Stimulated activated CD4-positive, alpha-beta T cell treated with anti-CD3 and anti-CD28 coated beads, Interleukin-2, amount 100 ng/mL, for 48 hours (primary cell): ENCODE measurements around the gene TAPT1.

Source experiments
- DNase-seq, 2 donors: peaks; one replicate each; pipeline ENCODE4 v3.0.0-alpha.2; 2020

TAPT1 gene

DNA sequence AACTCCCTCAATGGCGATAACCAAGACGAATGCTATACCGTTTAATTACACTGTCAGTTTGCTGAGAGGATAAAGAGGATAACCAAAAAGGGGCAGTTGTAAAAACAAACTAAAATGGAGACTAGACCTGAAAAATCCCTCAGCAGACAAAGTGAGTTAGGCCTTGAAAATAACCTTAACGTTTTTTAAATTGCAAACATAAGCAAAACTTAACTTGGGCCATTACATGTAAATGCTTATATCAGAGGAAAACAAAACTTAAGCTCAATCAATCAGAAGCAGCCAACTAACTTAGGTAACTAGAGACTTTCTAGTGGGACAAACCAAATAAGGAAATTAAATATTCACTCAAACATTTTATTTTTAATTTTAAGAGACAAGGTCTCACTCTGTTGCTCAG, 17.0 kb upstream of the TAPT1 start:
- no peak for DNase-seq

DNA sequence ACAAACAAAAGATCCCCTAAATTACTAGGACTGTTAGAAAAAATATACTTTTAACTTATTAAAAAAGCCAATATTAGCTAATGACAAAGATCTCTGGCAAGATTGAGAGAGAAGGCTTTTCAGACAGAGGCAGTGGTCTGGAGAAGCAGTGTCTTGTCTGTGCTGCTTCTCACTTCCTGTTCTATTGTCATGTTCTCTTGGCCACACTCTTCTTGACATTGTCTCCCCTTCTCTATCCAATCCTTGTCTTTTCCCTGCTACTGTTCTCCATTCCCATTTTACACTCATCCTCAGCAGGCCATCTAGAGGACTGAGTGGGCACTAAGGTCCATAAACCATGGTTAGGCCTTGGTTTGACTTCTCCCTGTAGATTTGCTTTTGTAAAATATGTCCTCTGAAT, 14.0 kb upstream of the TAPT1 start:
- no peak for DNase-seq

DNA sequence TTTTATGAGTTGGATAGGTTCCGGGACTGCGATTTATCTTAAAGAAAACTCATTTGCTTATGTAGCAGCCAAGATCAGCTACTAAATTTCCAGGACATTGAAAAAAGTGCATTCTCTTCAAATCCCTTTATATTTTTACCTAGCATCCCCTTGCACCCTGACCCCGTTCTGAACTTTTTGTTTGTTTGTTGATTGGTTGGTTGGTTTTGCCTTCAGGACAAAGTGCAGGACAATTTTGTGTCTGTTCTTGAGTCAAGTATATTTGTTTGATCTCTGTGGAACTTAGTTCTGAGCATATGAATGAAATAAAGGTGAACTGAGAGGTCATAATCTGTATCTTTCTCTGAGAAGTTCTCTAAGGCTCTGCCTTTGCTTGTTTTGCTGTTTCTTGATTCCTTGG, 12.8 kb upstream of the TAPT1 start:
- no peak for DNase-seq

DNA sequence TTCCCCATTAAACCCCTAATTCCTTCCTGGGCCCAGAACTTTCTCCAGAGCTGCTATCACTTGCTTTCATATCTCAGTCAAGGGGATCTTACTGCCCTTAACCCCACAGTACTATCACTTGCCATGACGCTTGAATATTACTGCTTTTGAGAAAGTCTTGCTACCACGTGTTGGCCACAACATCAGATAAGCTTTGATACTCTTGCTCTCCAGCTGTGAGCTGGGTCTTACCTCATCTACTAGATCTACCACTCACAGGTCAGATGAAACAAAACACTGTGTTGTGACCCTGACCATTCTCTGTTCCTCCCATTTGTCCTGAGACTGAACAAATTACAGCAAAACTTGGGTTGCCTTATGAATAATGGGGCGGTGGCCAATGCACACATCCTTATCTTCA, 12.1 kb upstream of the TAPT1 start:
- DNase-seq = no peak

DNA sequence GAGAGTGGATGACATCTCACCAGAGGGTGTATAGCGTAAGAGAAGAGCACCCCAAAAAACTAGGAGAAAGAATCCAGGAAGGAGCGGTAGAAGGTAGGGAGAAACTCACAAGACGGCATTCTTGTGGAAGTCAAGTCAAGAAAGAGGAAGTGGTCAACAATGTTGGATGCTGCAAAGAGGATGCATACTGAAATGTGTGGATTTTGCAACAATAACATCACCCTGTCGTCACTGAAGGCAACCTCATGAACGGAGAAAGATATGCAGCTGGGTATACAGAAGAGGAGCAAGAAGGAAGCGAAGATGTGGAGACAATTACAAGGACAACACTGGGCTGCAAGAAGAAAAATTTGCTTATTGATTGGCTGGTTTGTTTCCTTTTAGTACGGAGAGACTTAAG, 11.4 kb upstream of the TAPT1 start:
- no peak for DNase-seq

DNA sequence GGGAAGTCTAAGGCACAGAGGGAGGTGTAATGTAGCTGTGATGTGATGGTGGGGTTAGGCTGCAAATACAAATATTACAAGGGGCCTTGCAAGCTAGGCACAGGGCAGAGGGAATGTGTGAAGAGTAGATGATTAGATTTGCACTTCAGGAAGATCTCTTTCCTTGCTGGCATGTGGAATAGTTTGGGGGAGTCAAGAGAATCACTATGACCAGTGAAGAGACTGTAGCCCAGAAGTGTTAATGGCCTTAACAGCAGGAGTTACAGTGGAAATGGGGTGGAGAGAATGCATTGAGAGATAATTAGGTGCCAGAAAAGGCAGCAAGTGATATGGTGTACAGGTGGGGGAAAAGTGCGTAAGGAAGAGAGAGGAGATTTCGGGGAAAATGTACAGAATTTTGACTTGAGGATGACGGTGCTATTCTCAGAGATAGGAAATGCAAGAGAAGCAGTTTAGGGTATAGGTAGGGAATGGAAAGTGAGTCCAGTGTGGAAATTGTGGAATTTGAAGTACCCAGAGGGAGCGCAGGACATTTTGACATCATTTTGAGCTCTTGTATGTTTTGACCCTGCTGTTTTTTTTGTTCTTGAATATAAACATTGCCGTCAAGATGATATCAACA, 10.2 kb upstream of the TAPT1 start:
- DNase-seq = no peak

DNA sequence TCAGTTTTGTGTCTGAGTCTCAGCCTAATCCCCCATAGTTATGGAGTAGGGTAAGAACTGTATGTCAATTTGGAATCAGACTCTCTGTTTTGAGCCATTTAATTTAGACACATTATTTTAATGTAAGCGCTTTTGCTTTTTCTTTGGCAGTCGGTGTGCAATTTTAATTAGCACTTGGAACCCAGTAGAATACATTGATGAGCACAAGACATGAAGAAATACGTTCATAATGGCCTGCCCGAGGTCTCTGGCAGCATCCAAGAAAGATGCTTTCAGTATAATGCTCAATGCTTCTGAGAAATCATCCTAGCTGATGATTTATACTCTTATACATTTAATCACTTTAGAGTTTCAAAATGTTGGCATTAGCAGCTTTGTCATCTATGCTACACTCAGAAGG, 8.9 kb upstream of the TAPT1 start:
- no peak for DNase-seq

DNA sequence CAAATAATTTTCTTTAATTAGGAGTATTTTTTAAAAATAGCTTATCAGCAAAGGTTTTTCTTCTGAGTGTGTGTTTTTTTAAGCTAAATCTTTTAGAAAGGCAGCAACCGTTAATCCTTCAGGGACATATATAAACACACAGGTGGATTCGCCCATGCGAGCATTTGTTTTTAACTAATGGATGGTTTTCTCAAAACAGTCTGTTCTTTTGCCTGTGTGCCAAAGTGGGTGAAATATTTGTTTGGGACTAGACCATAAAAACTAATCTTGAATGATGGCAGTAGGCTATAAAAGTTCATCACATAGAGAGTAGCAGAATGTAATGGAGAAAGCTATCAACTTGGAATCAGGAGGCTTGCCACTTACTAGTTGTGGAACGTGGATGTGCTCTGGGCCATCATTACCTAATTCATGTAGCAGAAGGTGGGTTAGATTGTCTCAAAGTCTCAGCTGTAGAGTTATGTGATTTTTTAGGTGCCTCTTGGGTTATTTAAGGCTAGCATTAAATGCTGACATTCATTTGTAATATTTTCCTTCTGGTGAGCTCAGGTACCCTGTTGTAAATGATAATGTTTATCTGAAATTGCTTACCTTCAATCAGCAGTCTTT, 7.4 kb upstream of the TAPT1 start:
- no peak for DNase-seq

DNA sequence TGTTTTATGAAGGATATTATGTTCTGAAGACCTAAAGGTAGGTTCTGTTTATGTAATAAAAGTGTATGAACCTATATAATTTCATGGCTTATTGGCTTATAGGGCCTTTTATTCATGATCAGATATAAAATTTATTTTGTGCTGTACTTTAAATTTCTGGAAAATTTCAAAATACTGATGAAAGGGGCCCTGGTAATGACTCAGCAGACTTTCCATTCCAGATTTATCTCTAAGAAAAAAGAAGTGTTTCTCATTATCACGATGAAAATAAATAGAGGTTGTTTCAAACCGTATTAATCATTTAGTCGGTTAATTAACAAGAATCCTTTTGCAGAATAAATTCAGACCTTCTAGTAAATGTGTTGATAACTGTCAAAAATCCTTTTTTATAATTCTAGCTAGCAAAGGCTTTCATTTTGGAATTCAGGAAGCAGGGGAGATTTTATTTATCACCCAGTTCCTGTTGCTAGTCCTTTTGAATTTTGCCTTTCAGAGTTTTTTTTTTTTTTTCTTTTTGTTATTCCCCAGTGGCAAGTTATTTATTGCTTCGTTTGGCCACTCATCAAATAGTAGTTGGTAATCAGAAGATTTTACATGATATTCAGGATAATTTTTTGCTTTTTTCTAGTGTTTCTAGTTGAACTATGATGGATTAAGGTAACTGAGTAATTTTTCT, 5.4 kb upstream of the TAPT1 start:
- no peak for DNase-seq

DNA sequence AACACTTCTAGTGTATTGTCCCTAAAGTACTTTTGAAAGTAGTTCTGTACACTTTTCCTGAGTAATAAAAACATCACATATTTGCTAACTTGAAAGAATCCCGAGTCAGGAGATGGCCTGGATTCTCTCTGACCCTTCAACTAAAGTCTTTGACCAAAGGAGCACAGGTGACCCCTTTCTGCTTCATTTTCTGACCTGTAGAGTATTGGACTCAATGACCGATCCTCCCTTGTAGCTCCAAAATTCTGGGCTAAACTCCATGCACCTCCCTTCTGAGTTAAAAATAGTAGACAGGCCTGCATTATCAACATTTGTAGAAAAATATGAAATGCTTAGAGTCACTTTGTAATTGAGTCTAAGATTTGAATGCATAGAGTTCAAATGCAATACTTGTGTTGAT, 4.0 kb upstream of the TAPT1 start:
- no peak for DNase-seq

DNA sequence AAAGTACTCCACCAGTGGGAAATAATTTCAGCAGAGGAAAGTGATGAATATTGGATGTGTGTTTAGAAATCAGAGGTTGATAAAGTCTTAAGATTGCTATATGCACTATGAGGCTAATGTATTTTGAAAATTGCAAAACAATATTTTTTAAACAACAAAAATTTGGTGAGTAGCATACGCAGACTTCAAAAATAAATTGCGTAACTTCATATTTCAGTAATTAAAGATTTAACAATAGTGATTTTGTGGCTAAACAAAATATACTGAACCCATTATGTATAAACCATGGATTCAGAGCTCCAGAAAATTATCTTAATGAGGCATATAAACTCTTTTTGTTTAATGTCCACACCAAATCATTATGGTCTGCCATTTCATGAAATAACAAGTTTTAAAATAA, 3.3 kb upstream of the TAPT1 start:
- DNase-seq = no peak

DNA sequence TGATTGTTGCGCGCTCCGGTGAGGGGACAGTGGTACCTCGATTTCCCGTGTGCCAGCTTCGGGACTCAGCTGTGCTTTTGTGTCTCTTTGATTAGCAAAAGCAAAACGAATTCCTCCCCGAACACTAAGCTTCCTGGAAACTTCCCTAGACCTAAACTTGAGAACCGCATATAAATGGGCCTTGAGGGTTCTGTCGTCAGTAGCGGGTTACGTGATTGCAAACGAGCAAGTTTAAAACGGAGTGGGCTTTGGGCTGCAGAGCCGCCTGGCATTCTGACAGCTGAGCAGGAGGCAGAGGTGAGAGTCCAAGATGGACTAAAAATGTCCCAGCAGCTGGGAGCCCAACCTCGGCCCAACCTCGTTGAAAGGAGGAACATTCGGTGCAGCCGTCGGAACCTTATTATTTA, 1.2 kb upstream of the TAPT1 start:
- DNase-seq = peak in 1 of 2 donors; percentile 7

DNA sequence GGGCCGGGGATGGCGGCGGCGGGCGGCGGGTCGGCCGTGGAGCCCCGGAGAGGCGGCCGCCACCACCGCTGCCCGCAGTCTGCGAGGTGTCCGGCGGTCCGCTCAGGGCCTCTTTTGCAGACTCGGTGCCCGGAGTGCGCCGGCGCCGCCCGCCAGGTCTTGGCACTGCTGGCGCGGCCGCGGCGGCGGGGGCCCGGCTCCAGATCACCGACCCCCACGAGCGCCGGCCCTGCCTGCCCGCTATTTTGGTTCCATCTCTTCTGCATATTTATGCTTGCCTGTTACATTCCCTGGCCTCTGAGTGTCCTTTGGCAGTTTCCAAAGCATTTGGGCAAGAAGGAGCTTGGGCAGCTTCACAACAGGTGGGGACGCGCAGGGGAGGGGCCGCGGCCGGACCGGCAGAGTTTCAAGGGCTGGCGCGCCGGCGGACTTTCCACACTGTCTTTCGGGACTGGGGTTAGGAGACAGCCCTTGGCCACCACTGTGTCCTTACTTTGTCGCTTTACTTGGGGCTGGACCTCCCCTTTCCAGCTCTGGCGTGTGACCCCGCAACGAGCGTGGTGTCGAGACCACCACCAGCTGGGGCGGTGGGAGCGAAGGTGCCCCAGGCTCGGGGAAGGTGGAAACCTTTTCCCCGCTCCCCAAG, 668 bp upstream of the TAPT1 start:
- peak; percentile 15 to 30 for DNase-seq

DNA sequence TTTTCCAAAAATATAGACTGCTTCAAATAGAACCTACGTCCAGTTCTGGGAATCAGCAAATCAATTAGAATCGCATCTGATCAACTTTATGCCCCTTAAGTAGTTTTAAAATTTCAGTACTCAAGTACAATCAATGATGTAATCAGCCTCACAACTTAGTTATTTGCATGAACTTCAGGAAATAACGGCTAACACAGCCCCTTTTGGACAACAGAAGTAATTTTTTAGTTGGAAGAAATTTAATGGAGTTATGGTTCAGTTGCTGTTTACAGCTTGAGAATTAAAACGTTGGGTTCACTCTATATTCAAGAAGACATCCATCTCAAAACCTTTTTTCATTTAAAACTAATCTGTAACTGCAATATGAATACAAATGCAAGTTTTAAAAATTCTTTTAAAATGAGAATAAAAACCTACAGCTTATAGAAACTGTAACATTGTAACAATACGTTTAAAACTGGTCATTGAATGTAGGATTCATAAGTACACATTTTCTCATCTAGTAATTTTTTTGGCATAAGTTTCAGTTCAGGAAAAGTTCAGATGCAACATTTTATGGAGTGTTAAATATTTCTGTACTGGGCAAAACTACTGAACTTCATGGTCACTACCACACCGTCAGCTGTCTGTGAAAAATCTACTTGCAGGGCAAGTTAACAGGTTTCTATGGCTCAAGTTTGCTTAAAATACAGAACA, 956 bp downstream of the TAPT1 start:
- DNase-seq = no peak

DNA sequence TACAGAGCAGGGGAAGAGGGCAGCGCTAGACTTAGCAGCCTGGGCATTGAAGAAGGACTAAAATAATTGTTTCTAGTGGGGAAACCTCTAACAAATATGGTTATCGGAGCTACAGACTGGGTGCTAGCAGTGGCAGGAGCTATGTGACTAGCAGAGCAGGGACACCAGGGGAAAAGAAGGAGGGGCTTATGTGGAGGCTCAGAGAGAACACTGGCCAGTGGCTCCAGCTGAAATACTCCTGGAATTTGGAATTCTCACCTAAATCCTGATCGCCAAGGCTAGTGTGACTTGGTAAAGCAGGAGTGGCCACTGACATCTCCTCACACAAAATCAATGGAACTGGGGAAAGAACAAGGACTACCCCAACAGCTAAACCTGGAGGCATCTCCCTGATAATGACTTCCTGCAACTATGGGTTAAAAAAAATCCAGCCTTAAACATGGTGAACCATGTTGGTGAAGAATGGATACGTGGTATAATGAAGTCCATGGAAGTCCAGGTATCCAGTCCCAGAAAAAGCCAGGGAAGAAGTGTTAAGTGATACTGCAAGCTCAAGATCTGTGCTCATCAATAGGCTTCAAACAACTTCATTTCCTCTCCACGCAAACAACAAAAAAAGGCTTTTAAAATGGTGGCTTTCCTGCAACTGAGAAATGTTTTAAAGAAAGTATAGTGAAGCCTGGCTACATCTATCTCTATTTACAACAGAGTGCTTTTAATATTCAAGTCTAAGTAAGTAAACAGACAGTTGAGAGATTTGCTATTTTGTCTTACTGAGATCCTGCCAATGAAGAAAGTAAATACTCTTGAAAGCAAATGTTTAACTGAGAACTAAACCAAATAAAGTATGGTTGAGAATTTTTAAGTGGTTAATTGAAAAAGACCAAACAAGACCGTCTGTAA, 1.8 kb downstream of the TAPT1 start:
- no peak for DNase-seq

DNA sequence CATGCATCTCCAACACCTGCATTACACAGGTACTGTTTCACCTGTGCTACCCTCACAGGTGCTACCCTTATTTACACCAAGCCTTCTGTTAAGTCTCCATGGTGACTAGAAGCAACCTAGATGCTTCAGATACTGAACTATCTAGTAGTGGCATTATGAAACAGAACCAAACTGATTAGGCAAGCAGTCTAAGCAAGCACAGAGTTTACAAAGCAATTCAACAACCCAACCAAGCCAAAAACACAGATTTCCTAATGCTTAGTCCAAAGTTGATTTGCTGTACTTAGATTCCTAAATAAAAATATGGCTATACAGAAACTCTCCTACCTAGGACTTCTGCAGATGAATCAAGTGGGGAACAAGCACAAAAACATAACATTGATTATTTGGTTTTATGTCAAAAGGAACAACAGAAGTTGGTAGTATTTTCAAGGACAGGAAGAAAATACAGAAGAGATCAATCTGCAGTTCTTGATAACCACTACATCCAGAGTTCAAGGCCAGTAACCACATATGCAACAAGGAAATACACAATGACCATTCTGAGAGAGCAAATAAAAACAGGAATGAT, 3.2 kb downstream of the TAPT1 start:
- DNase-seq = no peak

DNA sequence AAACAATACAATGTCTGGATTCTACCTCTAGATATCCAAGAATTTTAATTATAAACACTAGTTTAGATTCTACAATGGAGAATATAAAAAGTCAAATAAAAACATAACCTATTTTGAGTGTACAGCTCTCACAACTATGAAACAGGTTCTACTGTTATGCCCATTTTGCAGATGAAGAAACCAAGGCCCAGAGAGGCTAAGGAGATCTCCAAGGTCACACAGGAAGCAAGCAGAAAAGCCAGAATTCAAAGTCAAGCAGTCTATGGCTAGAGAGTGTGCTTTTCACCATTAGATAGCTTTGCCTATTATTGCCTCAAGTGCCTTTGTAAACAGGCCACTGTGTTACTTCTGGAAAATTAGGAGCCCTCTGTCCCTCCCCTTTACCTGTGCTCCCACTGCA, 7.3 kb downstream of the TAPT1 start:
- no peak for DNase-seq

DNA sequence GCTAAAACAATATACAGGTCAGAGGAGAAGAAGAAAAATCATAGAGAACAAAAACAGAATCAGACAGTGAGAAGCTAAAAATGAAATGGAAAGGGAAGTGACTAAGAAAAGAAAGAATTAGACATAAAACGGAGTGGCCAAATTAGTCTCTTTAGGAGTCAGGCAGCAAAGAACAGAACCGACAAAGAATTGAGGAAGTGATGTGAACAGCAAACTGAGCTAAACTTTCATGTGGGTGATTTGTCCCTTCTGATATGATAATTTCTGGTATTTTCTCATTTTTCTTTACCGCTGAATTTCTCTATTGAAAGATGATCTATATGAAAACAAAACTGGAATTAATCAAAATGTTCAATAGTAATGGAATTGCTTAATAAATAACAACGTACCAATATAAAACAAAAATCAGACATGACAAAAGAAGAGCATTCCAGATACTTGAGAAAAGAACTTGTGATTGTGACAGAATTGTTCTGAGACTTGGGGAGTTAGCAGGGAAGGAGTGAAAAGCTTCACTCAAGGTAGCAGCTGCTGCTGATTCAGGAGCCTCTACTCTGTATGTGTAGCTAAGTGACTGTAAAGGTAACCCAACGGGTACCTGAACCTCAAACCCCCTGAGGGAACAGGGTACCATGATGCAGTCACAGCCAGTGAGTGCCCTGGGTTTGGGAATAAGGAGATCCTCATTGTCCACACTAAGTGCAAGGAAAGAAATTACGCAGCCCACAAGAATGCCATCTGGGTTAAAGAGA, 8.8 kb downstream of the TAPT1 start:
- no peak for DNase-seq

DNA sequence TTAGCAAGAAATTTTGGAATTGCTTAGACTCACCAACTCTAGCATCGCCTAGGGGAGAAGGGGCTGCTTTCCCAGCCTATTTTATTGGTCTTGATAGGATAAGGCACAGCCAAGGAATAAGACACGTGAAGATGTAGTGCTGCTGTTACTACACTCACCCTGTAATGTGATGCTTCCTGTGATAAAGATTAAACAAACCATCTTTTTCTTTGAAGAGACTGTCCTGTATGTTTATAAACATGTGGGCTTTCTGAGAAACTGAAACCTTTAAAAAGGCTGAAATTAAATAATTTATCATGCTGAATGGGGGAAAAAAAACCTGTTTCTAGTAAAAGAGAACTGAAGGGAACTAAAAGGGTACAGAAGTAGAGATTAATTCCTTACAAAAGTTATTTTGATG, 13.2 kb downstream of the TAPT1 start:
- no peak for DNase-seq

DNA sequence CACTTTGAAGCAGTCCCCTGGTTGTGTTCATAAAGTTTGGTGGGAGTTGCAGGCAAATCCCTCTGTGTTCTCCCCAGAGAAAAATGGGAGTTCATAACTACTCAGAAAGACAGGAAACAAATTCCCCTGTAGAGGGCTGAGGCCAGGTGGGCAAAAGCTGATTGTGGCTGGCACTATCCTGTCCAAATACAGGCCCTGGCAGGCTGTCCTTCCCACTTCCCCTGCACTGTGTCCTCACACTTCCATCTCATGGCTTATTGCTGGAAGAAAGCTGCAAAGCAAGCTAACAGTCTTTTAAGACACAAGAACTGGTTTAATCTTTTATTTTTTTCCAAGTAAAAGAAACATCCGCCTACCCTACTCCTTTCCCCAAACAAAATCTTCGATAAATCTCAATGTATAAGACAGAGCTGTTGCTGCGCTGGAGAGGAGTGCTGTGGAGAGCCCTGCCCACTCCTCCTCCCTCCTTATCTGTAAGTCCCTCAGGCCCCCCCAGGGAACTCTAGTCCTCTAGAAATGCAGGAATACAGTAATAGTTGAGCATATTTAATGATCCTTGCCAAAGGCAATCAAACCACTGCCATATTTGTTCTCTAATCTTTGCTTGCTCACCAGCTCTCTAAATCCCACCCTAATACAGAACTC, 14.0 kb downstream of the TAPT1 start:
- no peak for DNase-seq

DNA sequence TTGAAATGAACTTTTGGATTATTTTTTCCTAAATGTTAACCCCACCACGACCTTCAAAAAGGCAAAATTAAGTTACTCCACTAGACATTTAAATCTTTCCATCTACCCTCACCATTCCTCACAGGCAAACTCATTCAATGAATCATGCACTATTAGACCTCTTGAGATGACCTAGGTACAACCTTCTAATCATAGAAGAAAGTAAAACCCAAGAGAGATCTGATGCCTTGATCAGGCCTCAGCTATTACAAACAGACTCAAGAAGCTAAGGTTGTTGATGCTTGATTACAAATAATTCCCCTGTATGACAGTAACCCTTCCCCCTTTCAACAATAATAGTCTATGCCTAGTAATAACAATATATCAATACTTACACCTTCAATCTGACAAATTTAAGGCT, 18.9 kb downstream of the TAPT1 start:
- DNase-seq = no peak
